GM23338 (cell line): Measurements from ENCODE around the gene PHACTR2.

Experiments used
- CREB1 ChIP-seq: fragments of 250-450 bp; sonication (Bioruptor Pico); IDR thresholded peaks from 2 replicates; pipeline ENCODE4 v1.5.0; 2020; ENCODE audit warnings: low read depth, mild to moderate bottlenecking, moderate library complexity
- CTCF ChIP-seq, 2 experiments: fragments of 200-600 bp in 1 of 2; sonication (generic) in 1 of 2; conservative IDR thresholded peaks; 2 replicates each; pipeline versions ENCODE4 v1.5.1 to v1.6.1; 2016 to 2017; ENCODE audit warnings: antibody characterized with exemption in 2 of 2, low read depth in 2 of 2, mild to moderate bottlenecking in 2 of 2, moderate library complexity in 1 of 2
- ETS1 ChIP-seq: IDR thresholded peaks from 2 replicates; pipeline ENCODE4 v1.6.1; 2016; ENCODE audit warnings: antibody characterized with exemption
- EZH2 ChIP-seq: fragments of 200-600 bp; sonication (generic); IDR thresholded peaks from one replicate; pipeline ENCODE4 v1.8.0; 2017; ENCODE audit warnings: antibody characterized with exemption, mild to moderate bottlenecking, low read depth; ENCODE audit not compliant: unreplicated experiment
- EZH2phosphoT487 ChIP-seq: fragments of 200-600 bp; sonication (generic); IDR thresholded peaks from one replicate; pipeline ENCODE4 v1.8.1; 2018; ENCODE audit warnings: antibody characterized with exemption; ENCODE audit not compliant: unreplicated experiment
- JUNB ChIP-seq: IDR thresholded peaks from one replicate; pipeline ENCODE4 v1.6.1; 2016; ENCODE audit warnings: antibody characterized with exemption; ENCODE audit not compliant: unreplicated experiment
- NANOG ChIP-seq: IDR thresholded peaks from 2 replicates; pipeline ENCODE4 v1.6.1; 2016; ENCODE audit warnings: antibody characterized with exemption, borderline replicate concordance
- POLR2AphosphoS5 ChIP-seq: IDR thresholded peaks from 2 replicates; pipeline ENCODE4 v1.6.1; 2016; ENCODE audit warnings: antibody characterized with exemption, low read depth
- REST ChIP-seq: IDR thresholded peaks from one replicate; pipeline ENCODE4 v1.6.1; 2018; ENCODE audit warnings: antibody characterized with exemption; ENCODE audit not compliant: unreplicated experiment
- STAT1 ChIP-seq: IDR thresholded peaks from one replicate; pipeline ENCODE4 v1.6.1; 2016; ENCODE audit warnings: antibody characterized with exemption; ENCODE audit not compliant: unreplicated experiment
- ZNF114 ChIP-seq: fragments of 250-450 bp; sonication (Bioruptor Pico); IDR thresholded peaks from 2 replicates; pipeline ENCODE4 v1.5.0; 2020; ENCODE audit warnings: mild to moderate bottlenecking, moderate library complexity
- ZNF331 ChIP-seq: fragments of 250-450 bp; sonication (Bioruptor Pico); IDR thresholded peaks from 2 replicates; pipeline ENCODE4 v1.5.0; 2020; ENCODE audit warnings: low read depth, mild to moderate bottlenecking, moderate library complexity
- ZNF462 ChIP-seq: fragments of 250-450 bp; sonication (Bioruptor Pico); IDR thresholded peaks from 2 replicates; pipeline ENCODE4 v1.5.0; 2020; ENCODE audit warnings: mild to moderate bottlenecking, moderate library complexity

GRCh38 chr6:143677891-143678791 is at the start of gene PHACTR2:
- no peak for TF ChIP-seq CTCF (conservative IDR thresholded peaks at IDR 0.05; ENCODE audit: low read depth in 2 of 2)
- TF ChIP-seq EZH2phosphoT487, result no peak
- peak; percentile 58 for TF ChIP-seq POLR2AphosphoS5
- TF ChIP-seq EZH2, result no peak
- TF ChIP-seq JUNB, result no peak
- no peak for TF ChIP-seq CREB1 (CRISPR knock-in tag)
- no peak for TF ChIP-seq REST
- TF ChIP-seq ZNF462 (CRISPR knock-in tag), result no peak
- no peak for TF ChIP-seq ZNF331
- no peak for TF ChIP-seq ETS1
- no peak for TF ChIP-seq ZNF114
- TF ChIP-seq NANOG, result no peak
- no peak for TF ChIP-seq STAT1
